GM23338 (cell line): ENCODE data around the gene BAG2. TPM values are rescaled to one million over a fixed set of nuclear protein-coding genes. Genes with fewer than 3 reads are reported as not detected.

ENCODE experiments used
- ATAC-seq: fragments of 200-7000 bp; cut with Tn5 transposase; 3 replicates; pipeline ENCODE4 v1.9.1; 2020
- DNase-seq: peaks from one replicate; pipeline ENCODE4 v3.0.0-alpha.2; 2015; ENCODE audit warnings: low spot score
- H2AFZ ChIP-seq: fragments of 200-600 bp; sonication (generic); 2 replicates; pipeline ENCODE4 v1.8.0; 2016; ENCODE audit warnings: antibody characterized with exemption, mild to moderate bottlenecking, moderate library complexity
- H3F3A ChIP-seq: fragments of 200-600 bp; sonication (generic); replicated peaks from 2 replicates; pipeline ENCODE4 v1.8.0; 2017; ENCODE audit warnings: antibody characterized with exemption, mixed run types, low read depth
- H3K27ac ChIP-seq: fragments of 200-600 bp; sonication (generic); 2 replicates; pipeline ENCODE4 v1.6.1; 2016; ENCODE audit warnings: low read depth
- H3K27me3 ChIP-seq: fragments of 200-600 bp; sonication (generic); 2 replicates; pipeline ENCODE4 v1.8.0; 2016; ENCODE audit warnings: mild to moderate bottlenecking, mixed run types, moderate library complexity; ENCODE audit not compliant: insufficient read depth
- H3K36me3 ChIP-seq: fragments of 200-600 bp; sonication (generic); 2 replicates; pipeline ENCODE4 v1.8.0; 2016; ENCODE audit warnings: mild to moderate bottlenecking; ENCODE audit not compliant: insufficient read depth
- H3K4me1 ChIP-seq: fragments of 200-600 bp; sonication (generic); 2 replicates; pipeline ENCODE4 v1.8.0; 2016; ENCODE audit warnings: mild to moderate bottlenecking, moderate library complexity; ENCODE audit not compliant: insufficient read depth
- H3K4me2 ChIP-seq: fragments of 200-600 bp; sonication (generic); 2 replicates; pipeline ENCODE4 v1.7.1; 2017; ENCODE audit warnings: mixed run types
- H3K4me3 ChIP-seq: fragments of 200-600 bp; sonication (generic); 2 replicates; pipeline ENCODE4 v1.6.1; 2016; ENCODE audit warnings: mixed run types
- H3K79me2 ChIP-seq: fragments of 200-600 bp; sonication (generic); replicated peaks from 2 replicates; pipeline ENCODE4 v1.8.0; 2017; ENCODE audit warnings: mild to moderate bottlenecking; ENCODE audit not compliant: insufficient read depth
- H3K9me2 ChIP-seq: fragments of 200-600 bp; sonication (generic); 2 replicates; pipeline ENCODE4 v1.8.0; 2017; ENCODE audit not compliant: insufficient read depth
- H4K20me1 ChIP-seq: fragments of 200-600 bp; sonication (generic); replicated peaks from 2 replicates; pipeline ENCODE4 v1.8.0; 2017; ENCODE audit warnings: mild to moderate bottlenecking; ENCODE audit not compliant: insufficient read depth
- H3K27ac Mint-ChIP-seq: 2 replicates; pipeline ENCODE4 v1.8.0; 2020; ENCODE audit warnings: inconsistent platforms, mild to moderate bottlenecking, moderate library complexity, mixed read lengths
- H3K27me3 Mint-ChIP-seq: 3 replicates; pipeline ENCODE4 v1.8.0; 2022; ENCODE audit warnings: low read depth, mild to moderate bottlenecking, moderate library complexity, mixed read lengths, inconsistent platforms; ENCODE audit not compliant: insufficient read depth, poor library complexity
- H3K36me3 Mint-ChIP-seq: 3 replicates; pipeline ENCODE4 v1.8.0; 2021; ENCODE audit warnings: low read depth, mild to moderate bottlenecking, inconsistent platforms, moderate library complexity, mixed read lengths
- H3K4me1 Mint-ChIP-seq: 3 replicates; pipeline ENCODE4 v1.8.0; 2020; ENCODE audit warnings: mild to moderate bottlenecking, inconsistent platforms, mixed read lengths
- H3K4me3 Mint-ChIP-seq: 3 replicates; pipeline ENCODE4 v1.8.0; 2021; ENCODE audit warnings: moderate library complexity, mild to moderate bottlenecking, inconsistent platforms, mixed read lengths
- H3K9me3 Mint-ChIP-seq: 3 replicates; pipeline ENCODE4 v1.8.0; 2020; ENCODE audit warnings: moderate library complexity, mild to moderate bottlenecking, inconsistent platforms, mixed read lengths
- CREB1 ChIP-seq: fragments of 250-450 bp; sonication (Bioruptor Pico); IDR thresholded peaks from 2 replicates; pipeline ENCODE4 v1.5.0; 2020; ENCODE audit warnings: low read depth, mild to moderate bottlenecking, moderate library complexity
- CTCF ChIP-seq, 2 experiments: fragments of 200-600 bp in 1 of 2; sonication (generic) in 1 of 2; conservative IDR thresholded peaks; 2 replicates each; pipeline versions ENCODE4 v1.5.1 to v1.6.1; 2016 to 2017; ENCODE audit warnings: antibody characterized with exemption in 2 of 2, low read depth in 2 of 2, mild to moderate bottlenecking in 2 of 2, moderate library complexity in 1 of 2
- ETS1 ChIP-seq: IDR thresholded peaks from 2 replicates; pipeline ENCODE4 v1.6.1; 2016; ENCODE audit warnings: antibody characterized with exemption
- EZH2 ChIP-seq: fragments of 200-600 bp; sonication (generic); IDR thresholded peaks from one replicate; pipeline ENCODE4 v1.8.0; 2017; ENCODE audit warnings: antibody characterized with exemption, mild to moderate bottlenecking, low read depth; ENCODE audit not compliant: unreplicated experiment
- EZH2phosphoT487 ChIP-seq: fragments of 200-600 bp; sonication (generic); IDR thresholded peaks from one replicate; pipeline ENCODE4 v1.8.1; 2018; ENCODE audit warnings: antibody characterized with exemption; ENCODE audit not compliant: unreplicated experiment
- JUNB ChIP-seq: IDR thresholded peaks from one replicate; pipeline ENCODE4 v1.6.1; 2016; ENCODE audit warnings: antibody characterized with exemption; ENCODE audit not compliant: unreplicated experiment
- NANOG ChIP-seq: IDR thresholded peaks from 2 replicates; pipeline ENCODE4 v1.6.1; 2016; ENCODE audit warnings: antibody characterized with exemption, borderline replicate concordance
- POLR2AphosphoS5 ChIP-seq: IDR thresholded peaks from 2 replicates; pipeline ENCODE4 v1.6.1; 2016; ENCODE audit warnings: antibody characterized with exemption, low read depth
- REST ChIP-seq: IDR thresholded peaks from one replicate; pipeline ENCODE4 v1.6.1; 2018; ENCODE audit warnings: antibody characterized with exemption; ENCODE audit not compliant: unreplicated experiment
- STAT1 ChIP-seq: IDR thresholded peaks from one replicate; pipeline ENCODE4 v1.6.1; 2016; ENCODE audit warnings: antibody characterized with exemption; ENCODE audit not compliant: unreplicated experiment
- ZNF114 ChIP-seq: fragments of 250-450 bp; sonication (Bioruptor Pico); IDR thresholded peaks from 2 replicates; pipeline ENCODE4 v1.5.0; 2020; ENCODE audit warnings: mild to moderate bottlenecking, moderate library complexity
- ZNF331 ChIP-seq: fragments of 250-450 bp; sonication (Bioruptor Pico); IDR thresholded peaks from 2 replicates; pipeline ENCODE4 v1.5.0; 2020; ENCODE audit warnings: low read depth, mild to moderate bottlenecking, moderate library complexity
- ZNF462 ChIP-seq: fragments of 250-450 bp; sonication (Bioruptor Pico); IDR thresholded peaks from 2 replicates; pipeline ENCODE4 v1.5.0; 2020; ENCODE audit warnings: mild to moderate bottlenecking, moderate library complexity
- polyA plus RNA-seq: library from polyadenylated mRNA; unstranded; fragments of >200 nt; fragmentation: Nextera tagmentation; extraction: Ambion mirVana; gene quantifications from 2 replicates; pipeline ENCODE4 v1.2.1, GENCODE V29; 2016
- total RNA-seq: library from RNA; depleted of rRNA; stranded (reverse); fragments of >200 nt; shearing (Covaris generic); gene quantifications from 2 replicates; pipeline ENCODE4 v1.2.3, GENCODE V29; 2014

Gene BAG2
- total and polyA plus RNA-seq, 2 experiments from 2014 or later, result 8.5 to 9.5 TPM

GRCh38 chr6:57147955-57148858, 23.9 kb upstream of the BAG2 start:
- no peak for DNase-seq
- no peaks in the 10 kb centered on the region for H3K9me2 ChIP-seq
- no peak for TF ChIP-seq REST
- TF ChIP-seq EZH2phosphoT487, result no peak
- no peak for TF ChIP-seq EZH2
- no peak for TF ChIP-seq ZNF114
- TF ChIP-seq ZNF331 (CRISPR knock-in tag), result no peak
- TF ChIP-seq STAT1, result no peak
- TF ChIP-seq CTCF (conservative IDR thresholded peaks at IDR 0.05; ENCODE audit: low read depth in 2 of 2), result no peak
- TF ChIP-seq POLR2AphosphoS5, result no peak
- TF ChIP-seq ZNF462, result no peak
- TF ChIP-seq NANOG, result no peak
- no peak for TF ChIP-seq JUNB
- no peak for TF ChIP-seq CREB1 (CRISPR knock-in tag)
- TF ChIP-seq ETS1, result no peak
- Mint-ChIP-seq H3K4me3 (no peak overlapping the region), H3K27ac (no peak overlapping the region), H3K27me3 (no peaks in the 10 kb centered on the region), H3K9me3 (no peaks in the 10 kb centered on the region), H3K4me1 (no peaks in the 10 kb centered on the region), H3K36me3 (peaks cover 23% of the 10 kb centered on the region)
- no peaks in the 10 kb centered on the region for H3K27me3 ChIP-seq
- no peak overlapping the region for H3K4me2 ChIP-seq
- no peak for ATAC-seq
- no peaks in the 10 kb centered on the region for H3F3A ChIP-seq
- H3K36me3 ChIP-seq, result 0 out of 2 replicates have a peak, but pooled peaks cover 8% of the 10 kb centered on the region
- no peak overlapping the region for H3K4me3 ChIP-seq
- H4K20me1 ChIP-seq, result no peaks in the 10 kb centered on the region
- no peak overlapping the region for H3K27ac ChIP-seq
- H2AFZ ChIP-seq, result no peak overlapping the region
- no peaks in the 10 kb centered on the region for H3K4me1 ChIP-seq
- no peaks in the 10 kb centered on the region for H3K79me2 ChIP-seq
